OCI-LY3 (cell line): ENCODE measurements around the gene GSDME.

ENCODE experiments used
- CTCF ChIP-seq: fragments of 200-600, 300-600 bp; sonication (generic); IDR thresholded peaks from 2 replicates; pipeline ENCODE4 v1.5.1; 2014; ENCODE audit warnings: antibody characterized with exemption, low read length, low read depth
- EZH2phosphoT487 ChIP-seq: fragments of 200-600 bp; shearing (Covaris generic); IDR thresholded peaks from 2 replicates; pipeline ENCODE4 v1.6.1; 2018; ENCODE audit warnings: antibody characterized with exemption, mixed run types, low read depth

- TF ChIP-seq CTCF: no peak
- no peak for TF ChIP-seq EZH2phosphoT487
Measured at GRCh38 chr7:24769014-24769830, 12.0 kb upstream of the GSDME start.
